ENCODE results near the gene LRRTM2.
"Not testable (repeated sequence)": the region's sequence is repeated elsewhere in the genome, so short reads cannot be mapped to it uniquely, and the experiment has no call there.

LRRTM2 gene

GRCh38 chr5:138874771-138875551, at the start of gene LRRTM2:
LRRTM2 (minus strand) TSS chr5:138875335; CDS start chr5:138874911, 424 bp downstream.
- DNase-seq, result no peak

DNA sequence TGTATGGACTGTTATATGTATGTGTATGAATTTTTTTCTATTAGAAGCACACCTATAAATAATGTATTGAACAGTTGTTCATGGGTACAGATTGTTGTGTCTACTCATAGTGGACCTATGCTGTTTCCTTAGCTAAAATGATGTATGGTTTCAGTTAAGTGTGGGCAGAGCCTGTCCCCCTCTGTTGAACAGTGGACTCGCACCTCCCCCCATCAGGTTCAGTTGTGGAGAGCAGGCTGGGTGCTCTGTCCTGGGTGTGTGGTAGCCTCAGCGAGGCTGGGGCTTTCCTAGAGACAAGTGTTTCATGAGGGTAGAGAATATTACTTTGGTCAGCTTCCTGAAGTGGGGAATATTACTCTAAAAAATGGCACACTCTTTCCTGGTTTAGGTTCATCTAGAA, 47.4 kb upstream of the LRRTM2 start:
- DNase-seq, result no peak

DNA sequence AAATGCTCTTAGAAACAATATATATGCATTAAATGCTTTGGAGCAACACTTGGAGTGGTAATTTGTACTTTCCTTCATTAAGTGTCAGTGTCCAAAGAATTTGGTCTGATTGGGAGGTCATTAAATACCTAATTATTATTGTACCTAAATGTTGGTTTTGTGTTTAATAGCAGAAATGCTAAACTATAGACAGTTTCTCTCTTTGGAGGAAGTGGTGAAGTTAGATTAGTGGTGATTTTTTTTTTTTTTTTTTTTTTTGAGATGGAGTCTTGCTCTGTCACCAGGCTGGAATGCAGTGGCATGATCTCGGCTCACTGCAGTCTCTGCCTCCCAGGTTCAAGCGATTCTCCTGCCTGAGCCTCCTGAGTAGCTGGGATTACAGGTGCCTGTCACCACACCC, 46.2 kb upstream of the LRRTM2 start:
- not testable (repeated sequence) for DNase-seq

DNA sequence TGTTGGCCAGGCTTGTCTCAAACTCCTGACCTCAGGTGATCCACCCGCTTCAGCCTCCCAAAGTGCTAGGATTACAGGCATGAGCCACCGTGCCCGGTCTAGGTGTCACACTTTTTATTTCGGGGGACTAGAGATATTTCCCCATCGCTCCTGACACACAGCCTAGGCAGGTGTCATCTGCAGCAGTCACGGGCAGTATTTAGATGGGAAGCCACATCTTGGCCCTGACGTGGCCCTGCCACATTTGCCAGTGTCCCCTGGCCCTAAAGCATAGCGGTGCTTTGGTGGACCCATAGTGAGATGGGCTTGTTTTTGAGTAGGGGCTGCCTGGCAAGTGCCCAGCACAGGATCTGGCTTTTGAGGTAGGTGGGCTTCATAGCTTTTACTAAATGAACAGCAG, 45.0 kb upstream of the LRRTM2 start:
- DNase-seq, result no peak

GRCh38 chr5:138918686-138919085, 43.6 kb upstream of the LRRTM2 start:
- no peak for DNase-seq

GRCh38 chr5:138914338-138914737, 39.2 kb upstream of the LRRTM2 start:
- no peak for DNase-seq

DNA sequence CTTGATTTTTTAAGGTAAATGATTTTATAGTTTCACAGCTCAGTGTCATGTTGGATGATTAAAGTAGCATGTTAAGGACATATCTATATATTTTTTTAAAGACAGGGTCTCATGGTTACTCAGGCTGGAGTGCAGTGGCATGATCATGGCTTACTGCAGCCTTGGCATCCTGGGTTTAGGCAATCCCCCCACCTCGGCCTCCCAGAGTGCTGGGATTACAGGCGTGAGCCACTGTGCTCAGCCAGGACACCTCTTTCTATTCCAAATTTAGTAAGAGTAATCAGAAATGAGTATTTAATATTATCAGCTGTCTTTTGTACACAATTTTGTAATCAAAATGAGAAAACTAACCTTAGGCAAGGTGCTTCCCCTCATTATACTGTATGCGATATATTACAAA, 38.6 kb upstream of the LRRTM2 start:
- DNase-seq, result no peak

GRCh38 chr5:138912093-138912492, 37.0 kb upstream of the LRRTM2 start:
- DNase-seq, result no peak

GRCh38 chr5:138911441-138911840, 36.3 kb upstream of the LRRTM2 start:
- no peak for DNase-seq

DNA sequence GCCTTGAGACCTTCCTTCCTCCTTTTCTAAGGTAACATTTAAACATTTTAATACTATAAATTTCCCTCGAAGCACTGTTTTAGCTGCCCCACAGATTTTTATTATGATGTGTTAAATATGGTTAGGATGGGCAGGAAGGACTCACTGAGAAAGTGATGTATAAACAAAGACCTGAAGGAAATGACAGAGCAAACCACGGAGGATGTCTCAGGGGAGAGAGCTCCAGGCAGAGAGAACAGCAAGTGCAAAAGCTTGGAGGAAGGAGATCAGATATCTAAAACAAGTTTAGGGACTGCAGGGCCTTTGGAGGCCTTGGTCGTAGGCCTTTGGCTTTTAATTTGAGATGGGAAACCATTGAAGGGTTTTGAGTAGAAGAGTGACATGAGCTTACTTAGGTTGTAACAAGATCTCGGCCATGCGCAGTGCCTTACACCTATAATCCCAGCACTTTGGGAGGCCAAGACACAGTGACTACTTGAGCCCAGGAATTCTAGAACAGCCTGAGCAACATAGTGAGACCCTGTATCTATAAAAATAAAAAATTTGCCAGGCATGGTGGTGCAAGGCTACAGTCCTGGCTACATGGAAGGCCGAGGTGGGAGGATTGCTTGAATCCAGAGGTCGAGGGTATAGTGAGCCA, 35.5 kb upstream of the LRRTM2 start:
- DNase-seq, result no peak

GRCh38 chr5:138909734-138910133, 34.6 kb upstream of the LRRTM2 start:
- no peak for DNase-seq

DNA sequence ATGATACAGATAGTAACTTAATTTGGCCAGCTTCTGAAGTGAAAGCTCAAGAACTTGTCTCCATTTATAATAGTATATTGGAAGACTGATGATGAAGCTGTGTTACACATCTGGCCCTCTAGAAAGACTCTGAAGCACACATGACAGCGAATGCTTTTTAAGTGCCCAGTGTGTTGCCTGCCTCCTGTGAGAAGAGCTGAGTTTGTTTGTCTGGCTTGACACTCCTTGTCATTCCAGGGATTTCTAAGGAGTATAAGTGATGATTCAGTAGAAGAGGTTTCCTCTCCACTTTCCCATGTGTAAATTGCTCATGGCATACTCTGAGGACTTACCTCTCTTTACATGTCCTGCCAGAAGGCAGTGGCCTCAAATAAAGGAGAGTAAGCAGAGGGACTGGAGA, 30.4 kb upstream of the LRRTM2 start:
- no peak for DNase-seq

DNA sequence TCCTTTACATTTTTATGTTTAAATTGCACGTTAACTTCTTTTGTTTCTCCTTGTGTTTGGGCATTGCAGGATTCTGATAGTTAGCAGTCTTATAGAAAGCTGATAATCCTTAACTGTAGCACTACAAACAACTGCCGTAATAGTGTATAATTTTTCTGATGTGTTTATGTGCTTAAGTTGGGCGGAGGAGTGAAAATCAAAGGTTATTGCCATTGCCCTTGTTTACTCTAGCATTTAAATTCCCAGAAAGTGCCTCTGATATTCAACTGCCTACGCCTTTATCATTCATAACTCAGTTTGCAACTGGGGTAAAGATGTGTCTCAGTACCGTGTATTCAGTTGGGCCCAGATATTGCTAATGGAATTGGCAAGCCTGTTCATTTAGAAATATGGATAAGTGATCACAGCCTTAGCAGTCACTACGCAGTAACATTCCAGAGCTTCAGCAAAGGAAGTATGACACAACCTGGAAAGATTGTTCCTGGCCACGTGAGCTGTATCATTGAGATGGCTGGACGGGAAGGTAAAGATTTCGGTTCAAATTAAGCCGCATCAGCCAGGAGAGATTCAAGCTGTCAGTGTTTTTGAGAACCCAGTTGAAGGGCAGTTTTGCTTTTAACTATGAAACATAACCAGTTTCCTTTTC, 28.1 kb upstream of the LRRTM2 start:
- DNase-seq, result no peak

DNA sequence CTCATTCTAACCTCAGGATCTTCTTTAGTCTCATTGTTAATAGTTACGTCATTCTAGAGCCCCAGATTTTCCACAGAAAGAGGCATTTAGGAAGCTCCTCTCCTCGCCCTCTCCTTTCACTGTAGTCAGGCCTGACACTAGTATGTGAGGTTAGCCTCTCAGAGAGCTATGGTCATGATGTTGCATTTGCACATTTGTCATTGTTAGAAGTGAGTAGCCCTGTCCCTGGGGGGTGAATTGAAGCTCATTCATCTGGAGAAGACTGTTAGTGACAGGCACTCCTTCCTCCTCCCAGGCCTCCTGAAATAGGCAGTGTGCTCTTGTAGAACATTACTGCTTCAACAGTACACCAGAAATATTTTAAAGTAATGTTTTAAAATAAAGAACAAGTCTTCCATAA, 26.6 kb upstream of the LRRTM2 start:
- DNase-seq, result no peak

GRCh38 chr5:138900281-138900965, 25.3 kb upstream of the LRRTM2 start:
- no peak for DNase-seq

DNA sequence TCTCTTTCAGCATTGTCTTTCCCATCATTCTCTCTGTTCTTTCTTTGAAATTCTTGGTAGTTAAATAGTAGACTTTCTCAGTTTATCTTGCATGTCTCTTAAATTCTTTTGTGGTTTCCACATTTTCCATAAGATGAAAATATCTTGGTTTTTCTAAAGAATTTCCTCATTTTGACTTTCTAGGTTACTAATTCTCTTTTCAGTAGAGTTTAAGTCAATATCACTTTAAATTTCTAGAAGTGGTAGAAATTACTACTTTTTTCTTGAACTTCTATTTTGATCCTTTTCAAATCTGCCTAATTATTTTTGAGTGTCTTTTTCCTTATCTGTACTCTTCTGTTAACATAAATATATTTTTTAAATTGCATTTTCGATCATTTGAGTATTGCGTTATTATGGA, 23.6 kb upstream of the LRRTM2 start:
- no peak for DNase-seq

- DNase-seq, result no peak
Measured at GRCh38 chr5:138898299-138898698, 23.2 kb upstream of the LRRTM2 start.

DNA sequence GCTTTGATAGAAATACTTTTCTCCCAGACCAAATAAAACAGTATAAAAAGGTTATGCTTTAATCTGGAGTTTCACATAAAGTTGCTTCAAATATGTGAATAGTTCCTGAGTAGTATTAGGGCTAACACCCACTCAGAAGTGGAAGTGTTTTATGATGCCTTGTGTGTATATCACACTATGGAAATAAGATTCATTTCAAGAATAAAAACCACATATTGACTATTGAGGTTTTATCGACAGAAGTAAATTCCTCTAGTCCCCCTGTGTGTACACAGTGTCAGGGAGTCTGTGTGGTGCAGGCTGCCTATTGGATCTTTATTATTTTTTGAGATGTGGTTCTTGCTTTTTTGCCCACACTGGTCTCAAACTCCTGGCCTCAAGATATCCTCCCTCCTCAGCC, 20.8 kb upstream of the LRRTM2 start:
- DNase-seq, result no peak

- DNase-seq, result no peak
Measured at GRCh38 chr5:138890644-138891043, 15.5 kb upstream of the LRRTM2 start.

GRCh38 chr5:138889994-138890393, 14.9 kb upstream of the LRRTM2 start:
- DNase-seq, result no peak

GRCh38 chr5:138884554-138884953, 9.4 kb upstream of the LRRTM2 start:
- DNase-seq, result no peak

DNA sequence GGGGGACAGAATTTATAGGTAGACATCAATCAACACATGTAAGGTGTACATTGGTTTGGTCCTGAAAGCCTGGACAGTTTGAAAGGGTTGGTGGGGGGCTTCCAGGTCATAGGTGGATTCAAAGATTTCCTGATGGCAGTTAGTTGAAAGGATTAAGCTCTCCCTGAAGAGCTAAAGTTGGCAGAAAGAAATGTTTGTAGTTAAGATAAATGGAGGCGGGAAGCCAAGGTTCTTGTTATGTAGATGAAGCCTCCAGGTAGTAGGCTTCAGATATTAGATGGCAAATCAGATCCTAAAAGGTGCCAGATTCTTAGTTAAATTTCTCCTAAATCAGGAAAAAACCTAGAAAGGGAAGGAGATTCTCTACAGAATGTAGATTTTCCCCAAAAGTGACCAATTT, 9.0 kb upstream of the LRRTM2 start:
- DNase-seq, result no peak

DNA sequence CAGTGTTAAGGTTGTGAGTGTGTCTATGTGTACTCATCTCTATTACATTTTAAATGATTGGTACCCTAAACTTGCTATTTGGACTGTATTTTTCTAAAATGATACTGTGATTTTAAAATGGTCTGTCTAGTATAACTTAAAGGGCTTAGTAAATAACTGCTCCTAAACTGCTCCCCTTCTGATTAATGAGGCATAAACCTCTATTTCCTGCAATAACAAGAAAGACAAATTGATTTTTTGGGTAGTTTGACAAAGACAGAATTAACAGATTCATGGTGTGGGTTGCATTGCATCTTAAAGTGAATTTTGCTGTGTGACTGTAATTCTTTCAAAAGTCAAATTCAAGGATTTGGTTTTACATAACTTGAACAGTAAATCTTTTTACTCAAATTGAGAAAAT, 8.1 kb upstream of the LRRTM2 start:
- no peak for DNase-seq
